SK-N-SH (cell line): ENCODE data around the gene CARD19.

Source experiments
- CTCF ChIP-seq: fragments of 200-600 bp; sonication (generic); IDR thresholded peaks from 2 replicates; pipeline ENCODE4 v1.6.1; 2017; ENCODE audit warnings: antibody characterized with exemption, mild to moderate bottlenecking, moderate library complexity
- EZH2phosphoT487 ChIP-seq: fragments of 200-600 bp; sonication (generic); IDR thresholded peaks from 2 replicates; pipeline ENCODE4 v1.6.1; 2017; ENCODE audit warnings: low read depth, mixed run types, mild to moderate bottlenecking, antibody characterized with exemption, moderate library complexity, borderline replicate concordance
- FOXM1 ChIP-seq: IDR thresholded peaks from 2 replicates; pipeline ENCODE4 v1.4.0; 2012; ENCODE audit warnings: low read depth, mild to moderate bottlenecking

GRCh38 chr9:93079371-93079770, 16.6 kb upstream of the CARD19 start:
- TF ChIP-seq EZH2phosphoT487 (no peak), CTCF (no peak), FOXM1 (no peak)
